WTC11 (cell line): ENCODE data around the gene STON2. TPM values are rescaled to one million over a fixed set of nuclear protein-coding genes. Genes with fewer than 3 reads are reported as not detected.

ENCODE experiments used
- ATF2 ChIP-seq: sonication (generic); formaldehyde crosslinking; IDR thresholded peaks from 2 replicates; pipeline ENCODE4 v1.8.1; 2022; ENCODE audit warnings: low read depth, missing genetic modification reagents, borderline replicate concordance
- ATF3 ChIP-seq: sonication (generic); formaldehyde crosslinking; conservative IDR thresholded peaks from 2 replicates; pipeline ENCODE4 v1.8.1; 2022; ENCODE audit warnings: mild to moderate bottlenecking, missing genetic modification reagents
- CDX4 ChIP-seq: fragments of 250-450 bp; sonication (Bioruptor Pico); IDR thresholded peaks from 2 replicates; pipeline ENCODE4 v1.9.0; 2021; ENCODE audit warnings: moderate library complexity, mild to moderate bottlenecking, inconsistent platforms, borderline replicate concordance
- CREB1 ChIP-seq: sonication (generic); formaldehyde crosslinking; IDR thresholded peaks from 2 replicates; pipeline ENCODE4 v1.8.0; 2023; ENCODE audit warnings: mild to moderate bottlenecking, missing genetic modification reagents
- CREM ChIP-seq: sonication (generic); formaldehyde crosslinking; IDR thresholded peaks from 2 replicates; pipeline ENCODE4 v1.8.1; 2022; ENCODE audit warnings: mild to moderate bottlenecking, missing genetic modification reagents, moderate library complexity
- E2F5 ChIP-seq: sonication (generic); formaldehyde crosslinking; IDR thresholded peaks from 2 replicates; pipeline ENCODE4 v1.8.1; 2022; ENCODE audit warnings: mild to moderate bottlenecking, moderate library complexity, missing genetic modification reagents
- ELF4 ChIP-seq: sonication (generic); formaldehyde crosslinking; IDR thresholded peaks from 2 replicates; pipeline ENCODE4 v1.8.1; 2022; ENCODE audit warnings: low read depth, mild to moderate bottlenecking, moderate library complexity, missing genetic modification reagents
- FOXJ3 ChIP-seq: sonication (generic); formaldehyde crosslinking; IDR thresholded peaks from 2 replicates; pipeline ENCODE4 v1.9.0; 2021; ENCODE audit warnings: missing genetic modification reagents, mild to moderate bottlenecking, borderline replicate concordance
- FOXK1 ChIP-seq: sonication (generic); formaldehyde crosslinking; IDR thresholded peaks from 2 replicates; pipeline ENCODE4 v1.8.0; 2022; ENCODE audit warnings: mild to moderate bottlenecking, moderate library complexity, missing genetic modification reagents
- HMGXB4 ChIP-seq: sonication (generic); formaldehyde crosslinking; IDR thresholded peaks from 2 replicates; pipeline ENCODE4 v1.8.1; 2023; ENCODE audit warnings: mild to moderate bottlenecking, moderate library complexity, missing genetic modification reagents
- KAT7 ChIP-seq: sonication (generic); formaldehyde crosslinking; IDR thresholded peaks from 2 replicates; pipeline ENCODE4 v1.8.1; 2023; ENCODE audit warnings: missing genetic modification reagents, mild to moderate bottlenecking, borderline replicate concordance
- MLX ChIP-seq: sonication (generic); formaldehyde crosslinking; IDR thresholded peaks from 2 replicates; pipeline ENCODE4 v1.8.1; 2023; ENCODE audit warnings: mild to moderate bottlenecking, missing genetic modification reagents, moderate library complexity
- NFE2L1 ChIP-seq: sonication (generic); formaldehyde crosslinking; IDR thresholded peaks from 2 replicates; pipeline ENCODE4 v1.8.1; 2023; ENCODE audit warnings: missing genetic modification reagents
- NFYB ChIP-seq: sonication (generic); formaldehyde crosslinking; conservative IDR thresholded peaks from 2 replicates; pipeline ENCODE4 v1.8.0; 2022; ENCODE audit warnings: low read depth, missing genetic modification reagents
- NR1H2 ChIP-seq: sonication (generic); formaldehyde crosslinking; IDR thresholded peaks from 2 replicates; pipeline ENCODE4 v1.9.0; 2021; ENCODE audit warnings: mild to moderate bottlenecking, moderate library complexity, missing genetic modification reagents
- NR2C2 ChIP-seq: sonication (generic); formaldehyde crosslinking; IDR thresholded peaks from 2 replicates; pipeline ENCODE4 v1.8.0; 2022; ENCODE audit warnings: mild to moderate bottlenecking, missing genetic modification reagents
- OVOL2 ChIP-seq: fragments of 250-450 bp; sonication (Bioruptor Pico); IDR thresholded peaks from 2 replicates; pipeline ENCODE4 v1.9.0; 2021; ENCODE audit warnings: mild to moderate bottlenecking, borderline replicate concordance
- PREB ChIP-seq: sonication (generic); formaldehyde crosslinking; IDR thresholded peaks from 2 replicates; pipeline ENCODE4 v1.8.1; 2022; ENCODE audit warnings: mild to moderate bottlenecking, missing genetic modification reagents, moderate library complexity, borderline replicate concordance
- RELA ChIP-seq: sonication (generic); formaldehyde crosslinking; IDR thresholded peaks from 2 replicates; pipeline ENCODE4 v1.8.1; 2022; ENCODE audit warnings: missing genetic modification reagents, mild to moderate bottlenecking, borderline replicate concordance
- RORB ChIP-seq: fragments of 250-450 bp; sonication (Bioruptor Pico); IDR thresholded peaks from 2 replicates; pipeline ENCODE4 v1.9.0; 2021; ENCODE audit warnings: mild to moderate bottlenecking
- SMAD4 ChIP-seq: sonication (generic); formaldehyde crosslinking; IDR thresholded peaks from 2 replicates; pipeline ENCODE4 v1.8.0; 2022; ENCODE audit warnings: mild to moderate bottlenecking, missing genetic modification reagents
- STAT6 ChIP-seq: sonication (generic); formaldehyde crosslinking; conservative IDR thresholded peaks from 2 replicates; pipeline ENCODE4 v1.8.1; 2023; ENCODE audit warnings: mild to moderate bottlenecking, low read depth, missing genetic modification reagents, moderate library complexity
- TP53 ChIP-seq: sonication (generic); formaldehyde crosslinking; IDR thresholded peaks from 2 replicates; pipeline ENCODE4 v1.8.1; 2023; ENCODE audit warnings: mild to moderate bottlenecking, missing genetic modification reagents
- USF2 ChIP-seq: sonication (generic); formaldehyde crosslinking; IDR thresholded peaks from 2 replicates; pipeline ENCODE4 v1.8.1; 2023; ENCODE audit warnings: mild to moderate bottlenecking, missing genetic modification reagents, moderate library complexity
- ZNF232 ChIP-seq: sonication (generic); formaldehyde crosslinking; IDR thresholded peaks from 2 replicates; pipeline ENCODE4 v1.8.0; 2022; ENCODE audit warnings: mild to moderate bottlenecking, missing genetic modification reagents
- ZNF512 ChIP-seq: sonication (generic); formaldehyde crosslinking; IDR thresholded peaks from 2 replicates; pipeline ENCODE4 v1.8.1; 2022; ENCODE audit warnings: missing genetic modification reagents, borderline replicate concordance
- total RNA-seq: library from RNA; stranded (reverse); gene quantifications from 3 replicates; pipeline ENCODE4 v1.2.3, GENCODE V29; 2021

Gene STON2
- total RNA-seq, 1 experiment from 2014 or later: 69.2 TPM

- peak; percentile 80; the same call in 1 of the 2 replicates for TF ChIP-seq E2F5
- no peak for TF ChIP-seq ZNF232 (CRISPR knock-in tag)
- TF ChIP-seq NR2C2 (CRISPR knock-in tag): no peak
- TF ChIP-seq HMGXB4 (CRISPR knock-in tag): peak; percentile 64
- TF ChIP-seq NFYB (CRISPR knock-in tag): no peak
- 0 out of 2 replicates have a peak, but pooled peaks have one; percentile 46 for TF ChIP-seq TP53
- peak; percentile 98 for TF ChIP-seq USF2 (CRISPR knock-in tag)
- TF ChIP-seq RELA: 0 out of 2 replicates have a peak, but pooled peaks have one; percentile 15
- TF ChIP-seq CREM (CRISPR knock-in tag): peak; percentile 69; the same call in 1 of the 2 replicates
- 0 out of 2 replicates have a peak, but pooled peaks have one; percentile 22 for TF ChIP-seq SMAD4
- TF ChIP-seq OVOL2 (CRISPR knock-in tag): no peak; the same call in 1 of the 2 replicates
- TF ChIP-seq FOXJ3: no peak
- TF ChIP-seq ELF4 (CRISPR knock-in tag): no peak
- TF ChIP-seq KAT7 (CRISPR knock-in tag): no peak
- TF ChIP-seq CREB1 (CRISPR knock-in tag): no peak
- TF ChIP-seq ATF2 (CRISPR knock-in tag): no peak
- no peak for TF ChIP-seq RORB (CRISPR knock-in tag)
- no peak for TF ChIP-seq MLX
- TF ChIP-seq STAT6 (CRISPR knock-in tag): no peak
- TF ChIP-seq NFE2L1: peak; percentile 92
- TF ChIP-seq NR1H2 (CRISPR knock-in tag): no peak
- no peak for TF ChIP-seq ATF3
- no peak for TF ChIP-seq ZNF512 (CRISPR knock-in tag)
- TF ChIP-seq PREB (CRISPR knock-in tag): peak; percentile 69; the same call in 1 of the 2 replicates
- TF ChIP-seq CDX4 (CRISPR knock-in tag): 0 out of 2 replicates have a peak, but pooled peaks have one; percentile 34
- TF ChIP-seq FOXK1: no peak
These were observed 179.1 kb downstream of the STON2 start, which contains the start of gene GTF2A1 (continued) for GRCh38 chr14:81220830-81221578.
